ENCODE results near the gene CCDC117.

Gene CCDC117

DNA sequence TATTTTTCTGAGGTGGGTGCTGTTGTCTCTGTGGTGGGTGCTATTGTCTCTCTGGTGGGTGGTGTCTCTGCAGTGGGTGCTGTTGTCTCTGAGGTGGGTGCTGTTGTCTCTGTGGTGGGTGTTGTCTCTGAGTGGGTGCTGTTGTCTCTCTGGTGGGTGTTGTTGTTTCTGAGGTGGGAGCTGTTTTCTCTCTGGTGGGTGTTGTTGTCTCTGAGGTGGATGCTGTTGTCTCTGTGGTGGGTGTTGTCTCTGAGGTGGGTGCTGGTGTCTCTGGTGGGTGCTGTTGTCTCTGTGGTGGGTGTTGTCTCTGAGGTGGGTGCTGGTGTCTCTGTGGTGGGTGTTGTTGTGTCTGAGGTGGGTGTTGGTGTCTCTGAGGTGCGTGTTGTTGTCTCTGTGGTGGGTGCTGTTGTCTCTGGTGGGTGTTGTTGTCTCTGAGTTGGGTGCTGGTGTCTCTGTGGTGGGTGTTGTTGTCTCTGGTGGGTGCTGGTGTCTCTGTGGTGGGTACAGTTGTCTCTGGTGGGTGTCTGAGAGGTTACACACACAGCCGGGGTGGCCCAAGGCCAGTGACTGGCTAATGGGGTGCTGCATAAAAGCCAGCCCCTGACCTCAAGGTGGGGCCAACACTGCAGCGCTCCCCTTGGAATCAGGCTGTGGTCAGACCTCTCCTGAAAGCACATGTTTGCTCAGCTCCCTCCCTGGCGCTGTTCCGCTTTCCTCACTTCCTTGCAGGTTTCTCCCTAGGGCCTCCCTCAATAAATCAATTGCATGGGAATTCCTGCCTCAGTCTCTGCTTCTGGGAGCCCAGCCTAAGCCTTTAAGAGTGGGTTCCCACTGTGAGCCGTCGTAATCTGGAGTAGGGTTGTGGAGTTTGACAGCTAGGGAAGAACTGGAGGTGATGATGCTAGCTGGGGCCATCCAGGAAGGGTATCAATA is 58.9 kb downstream of the CCDC117 start:
- no peak for DNase-seq

DNA sequence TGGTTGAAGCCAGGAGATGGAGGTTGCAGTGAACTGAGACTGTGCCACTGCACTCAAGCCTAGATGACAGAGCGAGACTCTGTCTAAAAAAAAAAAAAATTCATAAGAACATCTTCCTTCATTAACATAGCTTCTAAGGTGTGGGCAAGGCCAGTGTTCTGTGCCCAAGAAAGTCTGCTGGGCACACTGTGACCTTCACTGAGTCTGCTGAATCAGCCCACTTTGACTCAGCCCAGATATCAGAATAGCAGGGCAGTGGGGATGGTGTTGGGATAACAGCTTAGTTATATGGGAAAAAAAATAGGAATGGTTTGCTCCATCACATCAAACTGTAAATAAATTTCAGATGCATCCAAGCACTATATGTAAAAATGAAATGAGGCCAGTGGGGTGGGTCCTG is 60.2 kb downstream of the CCDC117 start:
- no peak for DNase-seq

DNA sequence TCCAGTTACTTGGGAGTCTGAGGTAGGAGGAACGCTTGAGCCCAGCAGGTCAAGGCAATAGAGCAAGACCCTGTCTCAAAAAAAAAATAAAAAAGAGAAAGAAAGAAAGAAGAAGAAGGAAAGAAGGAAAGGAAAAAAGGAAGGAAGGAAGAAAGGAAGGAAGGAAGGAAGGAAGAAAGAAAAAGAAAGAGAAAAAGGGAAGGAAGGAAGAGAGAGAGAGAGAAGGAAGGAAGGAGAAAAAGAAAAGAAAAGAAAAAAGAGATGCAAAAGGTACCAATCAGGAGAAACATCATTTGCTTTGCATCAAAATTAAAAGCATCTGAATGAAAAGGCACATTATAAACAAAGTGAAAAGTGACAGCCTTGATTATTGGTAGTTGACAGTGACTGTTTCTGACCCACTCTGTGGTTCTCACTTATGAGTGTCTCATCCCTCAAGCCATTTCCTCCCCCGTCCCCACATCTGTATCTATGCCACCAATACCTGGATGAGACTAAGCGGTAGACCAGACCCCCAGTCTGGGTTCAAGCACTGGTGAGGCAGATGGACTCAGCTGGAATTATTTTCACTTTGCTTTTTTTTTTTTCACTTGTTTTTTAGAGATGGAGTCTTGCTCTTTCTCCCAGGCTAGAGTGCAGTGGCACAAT is 60.9 kb downstream of the CCDC117 start:
- no peak for DNase-seq

DNA sequence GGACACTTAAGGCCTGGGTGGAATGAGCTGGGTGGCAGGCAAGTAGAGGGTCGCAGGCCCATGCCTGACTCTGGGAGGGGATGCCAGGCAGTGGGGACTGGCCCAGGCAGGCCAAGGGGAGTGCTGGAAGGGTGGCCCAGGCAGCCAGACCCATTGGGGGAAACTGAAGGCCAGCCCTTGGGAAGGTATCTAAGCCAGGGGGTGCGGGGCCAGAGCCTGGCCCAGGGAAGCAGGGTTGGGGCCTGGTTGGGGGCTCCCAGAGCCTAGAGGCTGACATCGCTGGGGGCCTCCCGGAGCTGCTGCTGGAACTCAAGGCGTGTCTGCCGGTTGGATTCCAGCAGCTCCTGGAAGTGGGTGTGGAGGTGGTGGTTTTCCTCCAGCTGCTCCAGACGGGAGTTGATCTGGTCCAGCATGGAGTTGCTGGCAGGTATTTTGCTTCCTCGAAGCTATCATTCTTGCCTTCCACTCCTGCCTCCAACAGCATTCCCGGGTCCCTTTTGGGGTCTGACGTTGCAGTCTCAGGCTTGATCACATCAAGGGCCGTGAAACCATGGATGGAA is 63.2 kb downstream of the CCDC117 start:
- DNase-seq: no peak

DNA sequence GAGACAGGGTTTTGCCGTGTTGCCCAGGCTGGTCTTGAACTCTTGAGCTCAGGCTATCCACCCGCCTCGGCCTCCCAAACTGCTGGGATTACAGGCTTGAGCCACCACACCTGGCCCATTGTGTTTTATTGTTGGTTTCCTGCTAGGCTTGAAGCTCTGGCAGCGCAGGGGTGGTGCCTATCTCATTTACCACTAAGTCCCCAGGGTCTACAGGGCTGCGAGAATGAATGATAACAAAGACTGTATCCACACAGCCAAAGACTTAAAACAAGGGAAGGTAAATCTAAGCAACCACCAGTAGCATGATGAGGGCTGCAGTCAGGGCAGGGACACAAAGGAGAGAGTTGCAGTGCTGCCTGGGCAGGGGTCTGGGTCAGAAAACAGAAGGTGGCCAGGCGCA is 65.1 kb downstream of the CCDC117 start:
- DNase-seq: no peak

Measured in right forelimb (tissue), 1 donor.